Mammary epithelial cell (primary cell): ENCODE data around the gene CDC37.

Experiments used
- EZH2 ChIP-seq: IDR thresholded peaks from 2 replicates; pipeline ENCODE4 v1.6.1; 2012; ENCODE audit warnings: low read length, inconsistent platforms, borderline replicate concordance
- TF ChIP-seq, protein P1 (sequence below), 2 donors: IDR thresholded peaks in 1 of 2; conservative IDR thresholded peaks in 1 of 2; 2 replicates each; pipeline ENCODE4 v1.5.1; 2011 to 2012; ENCODE audit warnings: inconsistent platforms in 2 of 2, low read length in 2 of 2, mild to moderate bottlenecking in 2 of 2, control low read depth in 1 of 2, low read depth in 1 of 2; ENCODE audit not compliant: insufficient read depth in 1 of 2; ENCODE audit errors: extremely low read depth in 1 of 2

- TF ChIP-seq, protein P1, sequence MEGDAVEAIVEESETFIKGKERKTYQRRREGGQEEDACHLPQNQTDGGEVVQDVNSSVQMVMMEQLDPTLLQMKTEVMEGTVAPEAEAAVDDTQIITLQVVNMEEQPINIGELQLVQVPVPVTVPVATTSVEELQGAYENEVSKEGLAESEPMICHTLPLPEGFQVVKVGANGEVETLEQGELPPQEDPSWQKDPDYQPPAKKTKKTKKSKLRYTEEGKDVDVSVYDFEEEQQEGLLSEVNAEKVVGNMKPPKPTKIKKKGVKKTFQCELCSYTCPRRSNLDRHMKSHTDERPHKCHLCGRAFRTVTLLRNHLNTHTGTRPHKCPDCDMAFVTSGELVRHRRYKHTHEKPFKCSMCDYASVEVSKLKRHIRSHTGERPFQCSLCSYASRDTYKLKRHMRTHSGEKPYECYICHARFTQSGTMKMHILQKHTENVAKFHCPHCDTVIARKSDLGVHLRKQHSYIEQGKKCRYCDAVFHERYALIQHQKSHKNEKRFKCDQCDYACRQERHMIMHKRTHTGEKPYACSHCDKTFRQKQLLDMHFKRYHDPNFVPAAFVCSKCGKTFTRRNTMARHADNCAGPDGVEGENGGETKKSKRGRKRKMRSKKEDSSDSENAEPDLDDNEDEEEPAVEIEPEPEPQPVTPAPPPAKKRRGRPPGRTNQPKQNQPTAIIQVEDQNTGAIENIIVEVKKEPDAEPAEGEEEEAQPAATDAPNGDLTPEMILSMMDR (conservative IDR thresholded peaks at IDR 0.05 in 1 of 2, IDR thresholded peaks at IDR 0.05 in 1 of 2; ENCODE audit: extremely low read depth in 1 of 2, insufficient read depth in 1 of 2, low read depth in 1 of 2, low read length in 2 of 2): no peak
- no peak for TF ChIP-seq EZH2
These were observed 27.3 kb upstream of the CDC37 start for GRCh38 chr19:10430505-10431253.
